KG1 (cell line): Measurements from ENCODE around the gene TRPV2.

Experiments used
- DNase-seq: peaks from one replicate; lab custom pipeline; 2025; lab: John Stamatoyannopoulos, UW

Gene TRPV2

GRCh38 chr17:16406742-16407674 is 8.4 kb upstream of the TRPV2 start:
- no peak for DNase-seq

GRCh38 chr17:16407911-16408588 is 7.3 kb upstream of the TRPV2 start:
- no peak for DNase-seq

GRCh38 chr17:16417399-16417798 is 2.0 kb downstream of the TRPV2 start:
- no peak for DNase-seq

GRCh38 chr17:16417896-16418684 is 2.7 kb downstream of the TRPV2 start:
- no peak for DNase-seq

- DNase-seq: no peak
Measured at GRCh38 chr17:16418685-16419068, 3.3 kb downstream of the TRPV2 start.

GRCh38 chr17:16419074-16419928 is 3.9 kb downstream of the TRPV2 start:
- DNase-seq: no peak

GRCh38 chr17:16419929-16420271 is 4.5 kb downstream of the TRPV2 start:
- DNase-seq: no peak

GRCh38 chr17:16422416-16422815 is 7.0 kb downstream of the TRPV2 start:
- no peak for DNase-seq

- no peak for DNase-seq
Measured at GRCh38 chr17:16423226-16423872, 8.0 kb downstream of the TRPV2 start.

GRCh38 chr17:16425202-16425601 is 9.8 kb downstream of the TRPV2 start:
- no peak for DNase-seq

- DNase-seq: no peak
Measured at GRCh38 chr17:16425698-16426659, 10.6 kb downstream of the TRPV2 start.

- no peak for DNase-seq
Measured at GRCh38 chr17:16427020-16427419, 11.6 kb downstream of the TRPV2 start.

- DNase-seq: no peak
Measured at GRCh38 chr17:16428098-16428882, 12.9 kb downstream of the TRPV2 start.

GRCh38 chr17:16429083-16429482 is 13.7 kb downstream of the TRPV2 start:
- DNase-seq: no peak

- no peak for DNase-seq
Measured at GRCh38 chr17:16430650-16431049, 15.3 kb downstream of the TRPV2 start.

GRCh38 chr17:16432017-16432416 is 16.6 kb downstream of the TRPV2 start:
- DNase-seq: no peak

- DNase-seq: no peak
Measured at GRCh38 chr17:16433514-16433913, 18.1 kb downstream of the TRPV2 start.

GRCh38 chr17:16434662-16435061 is 19.3 kb downstream of the TRPV2 start:
- DNase-seq: no peak
